ENCODE results near the gene KTN1. TPM values are rescaled to one million over a fixed set of nuclear protein-coding genes. Genes with fewer than 3 reads are reported as not detected.

KTN1 gene
- total RNA-seq, 1 donor from 2014 or later = 138 TPM

GRCh38 chr14:55733599-55733998 lies 153.6 kb downstream of the KTN1 start:
- Mint-ChIP-seq H3K36me3 (ENCODE audit: unreplicated experiment) (no peaks in the 10 kb centered on the region), H3K27ac (ENCODE audit: unreplicated experiment) (no peak overlapping the region), H3K4me3 (ENCODE audit: unreplicated experiment) (no peak overlapping the region), H3K27me3 (ENCODE audit: unreplicated experiment) (no peaks in the 10 kb centered on the region), H3K4me1 (ENCODE audit: unreplicated experiment) (no peaks in the 10 kb centered on the region), H3K9me3 (ENCODE audit: unreplicated experiment) (no peaks in the 10 kb centered on the region)
- no peak for DNase-seq (ENCODE audit: extremely low spot score, unreplicated experiment)
- TF ChIP-seq CTCF (IDR thresholded peaks at IDR 0.05) = no peak

Other genes starting within 250 kb of the KTN1 start
- 13.8 and 14.5 TPM in 2 replicates for gene ATG14, start 168.4 kb upstream of the KTN1 start, total RNA-seq
- not detected in 2 replicates for gene TBPL2, start 139.6 kb upstream of the KTN1 start, total RNA-seq